ENCODE measurements around the gene FOXI3.

- no peak for TF ChIP-seq USF1 (IDR thresholded peaks at IDR 0.05; ENCODE audit: borderline replicate concordance, low read depth)
- TF ChIP-seq ELF1 (IDR thresholded peaks at IDR 0.05) = no peak
- no peak for TF ChIP-seq CTCF (IDR thresholded peaks at IDR 0.05)
- no peak for TF ChIP-seq TAF1 (IDR thresholded peaks at IDR 0.05; ENCODE audit: borderline replicate concordance, low read depth, low read length)
- TF ChIP-seq, protein P1, sequence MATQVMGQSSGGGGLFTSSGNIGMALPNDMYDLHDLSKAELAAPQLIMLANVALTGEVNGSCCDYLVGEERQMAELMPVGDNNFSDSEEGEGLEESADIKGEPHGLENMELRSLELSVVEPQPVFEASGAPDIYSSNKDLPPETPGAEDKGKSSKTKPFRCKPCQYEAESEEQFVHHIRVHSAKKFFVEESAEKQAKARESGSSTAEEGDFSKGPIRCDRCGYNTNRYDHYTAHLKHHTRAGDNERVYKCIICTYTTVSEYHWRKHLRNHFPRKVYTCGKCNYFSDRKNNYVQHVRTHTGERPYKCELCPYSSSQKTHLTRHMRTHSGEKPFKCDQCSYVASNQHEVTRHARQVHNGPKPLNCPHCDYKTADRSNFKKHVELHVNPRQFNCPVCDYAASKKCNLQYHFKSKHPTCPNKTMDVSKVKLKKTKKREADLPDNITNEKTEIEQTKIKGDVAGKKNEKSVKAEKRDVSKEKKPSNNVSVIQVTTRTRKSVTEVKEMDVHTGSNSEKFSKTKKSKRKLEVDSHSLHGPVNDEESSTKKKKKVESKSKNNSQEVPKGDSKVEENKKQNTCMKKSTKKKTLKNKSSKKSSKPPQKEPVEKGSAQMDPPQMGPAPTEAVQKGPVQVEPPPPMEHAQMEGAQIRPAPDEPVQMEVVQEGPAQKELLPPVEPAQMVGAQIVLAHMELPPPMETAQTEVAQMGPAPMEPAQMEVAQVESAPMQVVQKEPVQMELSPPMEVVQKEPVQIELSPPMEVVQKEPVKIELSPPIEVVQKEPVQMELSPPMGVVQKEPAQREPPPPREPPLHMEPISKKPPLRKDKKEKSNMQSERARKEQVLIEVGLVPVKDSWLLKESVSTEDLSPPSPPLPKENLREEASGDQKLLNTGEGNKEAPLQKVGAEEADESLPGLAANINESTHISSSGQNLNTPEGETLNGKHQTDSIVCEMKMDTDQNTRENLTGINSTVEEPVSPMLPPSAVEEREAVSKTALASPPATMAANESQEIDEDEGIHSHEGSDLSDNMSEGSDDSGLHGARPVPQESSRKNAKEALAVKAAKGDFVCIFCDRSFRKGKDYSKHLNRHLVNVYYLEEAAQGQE (IDR thresholded peaks at IDR 0.05; ENCODE audit: low read depth, low read length) = no peak
- no peak for TF ChIP-seq GABPA (IDR thresholded peaks at IDR 0.05; ENCODE audit: low read depth)
- TF ChIP-seq NFIC (IDR thresholded peaks at IDR 0.05; ENCODE audit: borderline replicate concordance) = no peak
- TF ChIP-seq GATA2 (CRISPR knock-in tag; IDR thresholded peaks at IDR 0.05) = no peak
- TF ChIP-seq TCF12 (IDR thresholded peaks at IDR 0.05) = no peak
- TF ChIP-seq CHD2 (IDR thresholded peaks at IDR 0.05; ENCODE audit: low read length, partially characterized antibody) = no peak
- TF ChIP-seq EP300 (IDR thresholded peaks at IDR 0.05; ENCODE audit: borderline replicate concordance in 1 of 2, low read depth in 1 of 2, low read length in 1 of 2) = no peak
- no peak for TF ChIP-seq SIN3A (IDR thresholded peaks at IDR 0.05; ENCODE audit: borderline replicate concordance, low read depth, low read length)
Measured at GRCh38 chr2:88442061-88442460, 10.4 kb downstream of the FOXI3 start.

Measured in SK-N-SH (cell line).